ENCODE results near the gene ZBTB7B.

Gene ZBTB7B

DNA sequence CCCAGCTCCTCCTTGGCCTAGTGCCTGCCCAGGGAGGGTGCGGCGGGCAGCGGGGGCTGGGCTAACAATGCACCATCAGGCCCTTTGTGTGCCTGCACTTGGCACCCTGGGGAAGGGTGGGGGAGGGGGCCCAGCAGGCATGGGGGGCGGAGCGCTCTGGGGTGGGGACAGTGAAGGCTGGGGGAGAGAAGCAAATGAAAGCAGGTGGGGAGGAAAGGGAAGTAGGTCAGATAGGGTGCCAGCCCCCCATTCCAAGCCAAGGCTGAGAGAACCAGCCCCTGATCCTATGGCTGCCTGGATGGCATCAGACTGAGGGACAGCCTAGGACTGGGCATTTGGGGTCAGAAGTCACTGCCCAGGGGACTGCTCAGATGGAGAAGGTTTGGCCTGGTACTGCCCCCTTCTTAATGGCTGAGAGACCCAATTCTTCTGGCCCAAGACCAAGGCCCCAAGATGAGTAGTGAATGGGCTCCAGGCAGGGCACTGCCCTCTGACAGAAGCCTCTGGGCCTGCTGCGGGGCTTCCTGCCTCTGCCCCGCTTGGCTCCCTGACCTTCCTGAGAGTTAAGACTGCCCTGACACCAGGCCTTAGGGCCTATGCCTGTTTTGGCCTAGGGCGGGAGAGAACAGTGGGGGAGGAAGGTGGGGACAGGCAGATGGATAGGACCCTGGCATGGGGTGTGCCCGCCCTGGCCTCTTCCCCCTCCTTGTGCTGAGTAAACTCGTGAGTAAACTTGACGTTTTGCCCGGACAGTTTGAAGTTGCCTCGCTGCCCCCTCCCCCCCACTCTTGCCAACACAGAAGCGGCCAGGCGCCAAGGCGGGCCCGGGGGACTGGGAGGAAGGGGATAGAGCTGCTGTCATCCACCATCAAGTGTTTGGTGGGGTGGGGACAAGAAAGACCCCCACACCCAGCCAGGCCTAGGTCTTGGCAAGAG is 2.7 kb downstream of the ZBTB7B start:
- DNase-seq, result no peak

- no peak for DNase-seq
These were observed 4.0 kb downstream of the ZBTB7B start for GRCh38 chr1:155006601-155007101.

GRCh38 chr1:155007251-155007828 is 4.7 kb downstream of the ZBTB7B start:
- no peak for DNase-seq

DNA sequence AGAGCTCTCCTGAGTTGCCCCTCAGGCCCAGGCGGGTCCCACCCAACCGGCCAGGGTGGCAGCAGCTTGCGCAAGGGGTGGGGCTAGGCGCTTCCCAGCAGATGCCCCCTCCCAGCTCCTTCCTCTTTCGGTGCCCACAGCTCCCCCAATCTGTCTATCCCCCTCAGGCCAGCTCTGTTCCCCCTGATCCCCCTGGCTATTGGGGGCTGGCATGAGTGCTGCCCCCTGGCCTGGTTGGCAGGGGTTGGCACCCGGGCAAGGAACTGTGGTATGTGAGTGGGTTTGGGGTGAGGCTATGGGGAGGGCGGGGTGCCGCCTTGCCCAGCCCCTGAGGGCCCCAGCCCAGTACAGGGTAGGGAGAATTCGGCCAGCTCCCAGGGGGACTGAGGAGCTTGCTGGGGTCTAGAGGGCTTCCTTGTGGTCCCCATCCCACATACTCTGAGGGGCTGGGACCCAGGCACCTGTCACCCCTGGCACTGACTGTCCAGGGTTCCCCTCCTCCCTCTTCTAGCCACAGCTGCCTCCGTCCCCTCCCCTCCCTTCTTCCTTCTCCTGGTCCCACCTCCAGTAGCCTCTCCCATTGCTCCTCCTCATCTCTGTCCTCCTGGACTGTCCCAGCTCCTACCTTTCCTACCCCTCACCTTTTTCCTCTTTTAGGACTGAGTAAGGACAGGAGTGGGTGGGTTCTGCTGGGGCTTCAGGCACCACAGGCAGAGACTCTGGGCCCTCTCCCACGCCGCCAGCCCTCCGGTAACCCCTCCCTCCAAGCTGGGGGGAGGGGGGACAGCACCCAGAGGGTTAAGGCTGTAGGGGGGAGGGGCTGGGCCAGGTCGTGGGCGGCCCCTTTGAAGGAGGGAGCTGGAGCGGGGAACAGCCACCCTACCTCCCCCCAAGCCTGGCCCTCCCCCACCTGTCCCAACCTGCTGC is 5.7 kb downstream of the ZBTB7B start:
- DNase-seq, result no peak

GRCh38 chr1:155009221-155009711 is 6.7 kb downstream of the ZBTB7B start:
- no peak for DNase-seq

- no peak for DNase-seq
These were observed 7.1 kb downstream of the ZBTB7B start for GRCh38 chr1:155009742-155010141.

DNA sequence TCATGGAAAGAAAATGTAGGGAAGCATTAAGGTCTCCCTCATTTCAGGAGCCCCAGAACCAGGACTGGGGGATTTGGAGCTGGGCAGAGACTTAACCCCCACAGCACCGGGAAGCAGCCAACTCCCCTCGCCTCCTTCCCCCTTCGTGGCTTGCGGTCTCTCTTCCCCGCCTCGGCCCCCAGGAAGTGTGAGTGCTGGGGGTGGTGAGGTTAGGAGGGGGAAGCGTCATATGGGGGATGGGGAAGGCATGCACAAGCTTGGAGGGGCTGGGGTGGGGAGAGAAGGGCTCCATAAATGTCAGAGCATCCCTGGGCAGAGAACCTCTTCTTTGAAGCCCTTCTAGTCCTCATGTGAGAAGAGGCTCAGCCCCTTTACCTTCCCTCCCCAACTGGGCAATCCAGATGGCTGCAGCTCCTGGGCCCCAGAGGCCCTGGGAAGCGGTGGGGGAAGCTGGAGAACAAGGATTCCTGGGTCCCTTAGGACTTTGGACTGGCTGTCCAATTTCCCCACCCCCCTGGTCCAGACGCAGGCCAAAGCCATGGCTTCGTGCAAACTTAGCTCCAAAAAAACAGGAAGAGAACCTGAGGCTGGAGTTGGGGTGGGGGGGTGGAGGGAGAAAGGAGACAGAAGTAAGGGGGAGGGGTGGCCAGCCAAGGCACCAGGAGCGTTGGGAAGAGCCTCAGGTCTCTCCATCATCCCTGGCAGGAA is 7.8 kb downstream of the ZBTB7B start:
- DNase-seq, result no peak

GRCh38 chr1:155011004-155011416 is 8.4 kb downstream of the ZBTB7B start:
- no peak for DNase-seq

GRCh38 chr1:155011437-155012025 is 8.9 kb downstream of the ZBTB7B start:
- no peak for DNase-seq

- no peak for DNase-seq
These were observed 9.5 kb downstream of the ZBTB7B start for GRCh38 chr1:155012026-155012546.

GRCh38 chr1:155012776-155013602 is 10.4 kb downstream of the ZBTB7B start:
- no peak for DNase-seq

- DNase-seq, result no peak
These were observed 11.0 kb downstream of the ZBTB7B start for GRCh38 chr1:155013632-155014031.

DNA sequence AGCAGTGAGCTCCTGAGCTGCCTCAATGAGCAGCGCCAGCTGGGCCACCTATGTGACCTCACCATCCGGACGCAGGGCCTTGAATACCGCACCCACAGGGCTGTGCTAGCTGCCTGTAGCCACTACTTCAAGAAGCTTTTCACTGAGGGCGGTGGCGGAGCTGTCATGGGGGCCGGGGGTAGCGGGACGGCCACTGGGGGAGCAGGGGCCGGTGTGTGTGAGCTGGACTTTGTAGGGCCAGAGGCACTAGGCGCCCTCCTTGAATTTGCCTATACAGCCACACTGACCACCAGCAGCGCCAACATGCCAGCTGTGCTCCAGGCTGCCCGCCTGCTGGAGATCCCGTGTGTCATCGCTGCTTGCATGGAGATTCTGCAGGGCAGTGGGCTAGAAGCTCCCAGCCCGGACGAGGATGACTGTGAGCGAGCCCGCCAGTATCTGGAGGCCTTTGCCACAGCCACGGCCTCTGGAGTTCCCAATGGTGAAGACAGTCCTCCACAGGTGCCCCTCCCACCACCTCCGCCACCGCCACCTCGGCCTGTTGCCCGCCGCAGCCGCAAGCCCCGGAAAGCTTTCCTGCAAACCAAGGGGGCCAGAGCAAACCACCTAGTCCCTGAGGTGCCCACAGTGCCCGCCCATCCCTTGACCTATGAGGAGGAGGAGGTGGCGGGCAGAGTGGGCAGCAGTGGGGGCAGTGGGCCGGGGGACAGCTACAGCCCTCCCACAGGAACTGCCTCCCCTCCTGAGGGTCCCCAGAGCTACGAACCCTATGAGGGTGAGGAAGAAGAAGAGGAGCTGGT is 12.3 kb downstream of the ZBTB7B start:
- DNase-seq, result no peak

- DNase-seq, result no peak
These were observed 13.1 kb downstream of the ZBTB7B start for GRCh38 chr1:155015527-155016230.

DNA sequence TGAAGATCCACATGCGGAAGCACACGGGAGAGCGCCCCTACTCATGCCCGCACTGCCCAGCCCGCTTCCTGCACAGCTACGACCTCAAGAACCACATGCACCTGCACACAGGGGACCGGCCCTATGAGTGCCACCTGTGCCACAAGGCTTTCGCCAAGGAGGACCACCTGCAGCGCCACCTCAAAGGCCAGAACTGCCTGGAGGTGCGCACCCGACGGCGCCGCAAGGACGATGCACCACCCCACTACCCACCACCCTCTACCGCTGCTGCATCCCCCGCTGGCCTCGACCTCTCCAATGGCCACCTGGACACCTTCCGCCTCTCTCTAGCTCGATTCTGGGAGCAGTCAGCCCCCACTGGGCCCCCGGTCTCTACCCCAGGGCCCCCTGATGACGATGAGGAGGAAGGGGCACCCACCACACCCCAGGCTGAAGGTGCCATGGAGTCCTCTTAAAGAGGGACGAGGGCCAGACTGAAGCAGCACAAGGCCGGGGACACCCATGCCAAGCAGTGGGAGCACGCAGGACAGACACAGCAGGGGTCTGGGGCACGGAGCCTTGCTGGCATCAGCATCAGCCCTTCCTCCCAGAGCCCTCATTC is 13.7 kb downstream of the ZBTB7B start:
- DNase-seq, result no peak

DNA sequence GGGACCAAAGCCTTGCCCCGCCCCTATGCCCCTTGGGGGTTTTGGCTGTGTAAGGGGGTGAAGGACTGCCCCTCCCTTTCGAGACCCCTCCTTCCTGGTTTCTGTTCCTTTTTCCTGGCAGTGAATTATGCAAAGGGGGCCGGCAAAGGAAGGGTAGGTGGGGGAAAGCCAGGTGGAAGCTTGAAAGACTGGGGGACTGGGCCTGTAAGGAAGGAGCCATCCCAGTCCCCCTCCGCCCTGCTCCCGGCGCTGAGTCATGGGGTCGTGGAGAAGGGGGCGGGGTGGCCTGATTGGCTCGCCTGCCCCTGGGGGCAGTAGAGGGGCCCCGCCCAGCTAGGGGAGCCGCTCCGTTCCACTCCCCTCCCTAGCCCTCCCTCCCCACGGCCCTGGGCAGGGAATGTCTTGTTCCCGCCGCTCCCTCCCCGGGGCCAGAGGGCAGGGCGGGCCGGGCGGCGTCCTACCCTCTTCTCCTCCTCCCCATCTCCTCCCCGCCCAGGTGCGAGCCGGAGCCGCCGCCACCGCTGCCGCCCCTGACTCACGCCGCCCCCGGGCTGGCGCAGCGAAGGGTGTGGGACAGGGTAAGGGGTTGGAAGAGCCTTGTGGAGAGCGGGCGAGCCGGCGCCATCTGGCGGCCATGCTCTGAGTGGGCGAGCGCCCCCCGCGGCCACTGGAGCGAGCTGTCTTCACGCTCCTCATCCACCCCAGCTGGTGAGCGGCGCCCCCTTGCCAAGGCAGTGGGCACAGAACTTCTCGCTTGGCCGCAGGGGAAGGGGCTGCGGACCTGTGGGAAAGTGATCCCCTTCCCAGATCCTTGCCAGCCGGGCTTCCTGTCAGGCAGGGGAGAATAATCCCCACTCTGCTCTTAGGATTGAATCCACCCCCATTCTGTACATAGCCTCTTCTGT is 14.7 kb downstream of the ZBTB7B start:
- DNase-seq, result peak; percentile 85

DNA sequence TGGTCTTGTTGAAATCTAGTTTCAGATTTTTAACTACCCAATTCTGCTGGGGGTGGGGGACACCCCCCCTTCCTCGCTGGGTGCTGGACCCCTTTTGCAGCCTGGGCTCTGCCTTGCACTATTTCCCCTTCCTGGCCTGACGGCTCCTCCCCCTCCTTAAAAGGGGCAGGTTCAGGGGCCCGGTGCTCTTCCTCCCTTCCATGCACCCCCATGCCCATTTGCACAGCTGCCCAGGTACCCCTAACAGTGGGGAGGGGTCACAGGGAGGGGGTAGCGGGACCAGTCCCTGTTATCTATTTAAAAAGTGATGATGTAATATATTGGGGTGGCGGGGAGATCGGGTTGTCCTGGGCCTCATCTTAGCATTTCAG is 15.3 kb downstream of the ZBTB7B start:
- DNase-seq, result no peak
